Lower leg skin (tissue), 3 donors: ENCODE data around the gene TRDN.

ENCODE experiments used
- POLR2A ChIP-seq, 2 donors: fragments of 450-650 bp; IDR thresholded peaks; one replicate each; pipeline ENCODE4 v1.6.1; 2016 to 2017; ENCODE audit warnings: antibody characterized with exemption in 2 of 2, mild to moderate bottlenecking in 1 of 2, moderate library complexity in 1 of 2
- TF ChIP-seq, protein P1 (sequence below), 3 donors: fragments of 450-650 bp; IDR thresholded peaks; one replicate each; pipeline ENCODE4 v1.5.1; 2016; ENCODE audit warnings: antibody characterized with exemption in 3 of 3, mild to moderate bottlenecking in 3 of 3, moderate library complexity in 2 of 3

DNA sequence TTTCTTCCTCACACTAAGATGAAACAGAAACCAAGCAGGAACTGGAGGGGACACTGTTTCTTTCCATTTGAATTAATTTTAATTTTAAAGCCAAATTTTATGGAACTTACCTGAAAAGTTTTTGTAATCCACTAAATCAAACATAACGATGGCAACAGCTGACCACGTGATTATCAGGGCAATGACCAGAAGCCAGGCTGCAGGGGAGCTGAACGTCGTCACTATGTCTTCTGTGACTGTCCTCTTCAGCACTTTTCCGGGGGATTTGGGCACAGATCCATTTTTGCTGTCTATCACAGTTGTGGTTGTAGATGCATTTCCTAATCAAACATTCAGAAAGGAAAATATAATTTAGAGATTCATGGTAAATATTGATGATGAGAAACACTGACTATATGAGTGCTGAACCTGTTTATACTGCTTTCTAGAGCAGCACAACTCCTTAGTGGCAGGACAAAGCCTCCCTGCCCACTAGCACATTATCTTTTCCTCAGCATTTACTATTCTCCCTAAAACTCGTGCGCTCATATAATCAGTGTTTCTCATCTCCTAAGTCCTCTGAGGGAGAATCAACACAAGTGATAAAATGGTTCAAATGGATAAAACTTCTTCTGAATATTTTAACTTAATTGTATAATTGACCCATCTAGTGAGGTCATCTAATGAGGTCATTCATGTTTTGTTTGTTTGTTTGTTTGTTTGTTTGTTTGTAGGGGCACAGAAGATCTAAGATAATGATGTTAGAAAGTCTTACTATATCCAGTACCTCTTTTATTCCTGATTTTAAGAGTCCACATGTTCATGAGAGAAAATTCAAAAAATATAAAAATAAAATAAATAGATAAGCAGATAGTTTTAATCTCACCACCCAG lies 65.7 kb downstream of the TRDN start:
- TF ChIP-seq, protein P1, sequence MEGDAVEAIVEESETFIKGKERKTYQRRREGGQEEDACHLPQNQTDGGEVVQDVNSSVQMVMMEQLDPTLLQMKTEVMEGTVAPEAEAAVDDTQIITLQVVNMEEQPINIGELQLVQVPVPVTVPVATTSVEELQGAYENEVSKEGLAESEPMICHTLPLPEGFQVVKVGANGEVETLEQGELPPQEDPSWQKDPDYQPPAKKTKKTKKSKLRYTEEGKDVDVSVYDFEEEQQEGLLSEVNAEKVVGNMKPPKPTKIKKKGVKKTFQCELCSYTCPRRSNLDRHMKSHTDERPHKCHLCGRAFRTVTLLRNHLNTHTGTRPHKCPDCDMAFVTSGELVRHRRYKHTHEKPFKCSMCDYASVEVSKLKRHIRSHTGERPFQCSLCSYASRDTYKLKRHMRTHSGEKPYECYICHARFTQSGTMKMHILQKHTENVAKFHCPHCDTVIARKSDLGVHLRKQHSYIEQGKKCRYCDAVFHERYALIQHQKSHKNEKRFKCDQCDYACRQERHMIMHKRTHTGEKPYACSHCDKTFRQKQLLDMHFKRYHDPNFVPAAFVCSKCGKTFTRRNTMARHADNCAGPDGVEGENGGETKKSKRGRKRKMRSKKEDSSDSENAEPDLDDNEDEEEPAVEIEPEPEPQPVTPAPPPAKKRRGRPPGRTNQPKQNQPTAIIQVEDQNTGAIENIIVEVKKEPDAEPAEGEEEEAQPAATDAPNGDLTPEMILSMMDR (IDR thresholded peaks at IDR 0.05), result no peak
- no peak for TF ChIP-seq POLR2A (IDR thresholded peaks at IDR 0.05)
